Coronary artery (tissue), 2 donors: ENCODE measurements around the gene IGF2R.
"Not testable (repeated sequence)": the region's sequence is repeated elsewhere in the genome, so short reads cannot be mapped to it uniquely, and the experiment has no call there.

Experiments
- DNase-seq: peaks from one replicate; pipeline ENCODE4 v3.0.0-alpha.2; 2017; ENCODE audit warnings: low spot score
- H3K27ac ChIP-seq, 2 donors: fragments of 200-600 bp; sonication (generic); one replicate each; pipeline ENCODE4 v1.5.1; 2016 to 2019
- H3K4me3 ChIP-seq: fragments of 200-600 bp; sonication (generic); 2 replicates; pipeline ENCODE4 v1.5.1; 2016; ENCODE audit warnings: mild to moderate bottlenecking, moderate library complexity
- TF ChIP-seq, protein P1 (sequence below): fragments of 200-600 bp; sonication (generic); IDR thresholded peaks from one replicate; pipeline ENCODE4 v1.5.1; 2019; ENCODE audit warnings: antibody characterized with exemption

IGF2R gene

DNA sequence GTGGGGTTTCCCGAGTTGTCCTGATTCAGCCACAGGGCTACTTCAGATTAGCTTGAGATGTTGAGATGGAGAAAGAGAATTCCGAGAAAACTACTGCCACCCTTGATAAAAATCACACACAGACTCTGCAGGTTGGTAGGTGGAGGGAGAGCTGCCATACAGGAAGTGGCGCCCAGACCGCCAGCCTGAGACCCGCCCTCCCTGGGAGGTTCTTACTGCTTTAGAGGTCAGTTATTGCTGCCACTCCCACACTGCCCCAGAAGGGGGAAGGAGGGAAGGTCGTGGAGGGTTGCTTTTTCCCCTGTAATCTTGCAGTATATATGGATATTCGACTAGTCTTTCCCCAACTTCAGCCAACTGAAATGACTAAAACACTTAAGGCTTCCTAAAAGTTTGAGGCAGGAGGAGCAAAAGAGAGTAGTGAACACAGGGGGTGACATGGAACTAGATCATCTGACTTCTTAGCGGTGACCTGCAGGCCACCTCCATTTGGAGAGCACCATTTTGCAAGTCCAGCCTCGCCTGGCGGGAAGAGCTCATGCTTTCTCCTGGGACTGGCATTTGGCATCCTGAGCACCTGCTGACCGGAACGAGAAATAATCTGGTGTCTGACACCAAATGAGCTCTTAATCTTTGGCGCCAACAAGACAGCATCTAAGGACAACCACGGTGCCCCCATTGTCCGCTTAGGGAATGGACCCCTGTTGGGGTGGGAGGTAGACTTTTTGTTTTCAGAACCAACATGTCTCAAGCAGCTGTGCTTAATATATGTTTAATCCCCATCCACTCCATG lies 117.0 kb downstream of the IGF2R start:
- no peak for DNase-seq
- Histone ChIP-seq H3K27ac (no peak overlapping the region), H3K4me3 (no peak overlapping the region)
- TF ChIP-seq, protein P1, sequence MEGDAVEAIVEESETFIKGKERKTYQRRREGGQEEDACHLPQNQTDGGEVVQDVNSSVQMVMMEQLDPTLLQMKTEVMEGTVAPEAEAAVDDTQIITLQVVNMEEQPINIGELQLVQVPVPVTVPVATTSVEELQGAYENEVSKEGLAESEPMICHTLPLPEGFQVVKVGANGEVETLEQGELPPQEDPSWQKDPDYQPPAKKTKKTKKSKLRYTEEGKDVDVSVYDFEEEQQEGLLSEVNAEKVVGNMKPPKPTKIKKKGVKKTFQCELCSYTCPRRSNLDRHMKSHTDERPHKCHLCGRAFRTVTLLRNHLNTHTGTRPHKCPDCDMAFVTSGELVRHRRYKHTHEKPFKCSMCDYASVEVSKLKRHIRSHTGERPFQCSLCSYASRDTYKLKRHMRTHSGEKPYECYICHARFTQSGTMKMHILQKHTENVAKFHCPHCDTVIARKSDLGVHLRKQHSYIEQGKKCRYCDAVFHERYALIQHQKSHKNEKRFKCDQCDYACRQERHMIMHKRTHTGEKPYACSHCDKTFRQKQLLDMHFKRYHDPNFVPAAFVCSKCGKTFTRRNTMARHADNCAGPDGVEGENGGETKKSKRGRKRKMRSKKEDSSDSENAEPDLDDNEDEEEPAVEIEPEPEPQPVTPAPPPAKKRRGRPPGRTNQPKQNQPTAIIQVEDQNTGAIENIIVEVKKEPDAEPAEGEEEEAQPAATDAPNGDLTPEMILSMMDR, result no peak

DNA sequence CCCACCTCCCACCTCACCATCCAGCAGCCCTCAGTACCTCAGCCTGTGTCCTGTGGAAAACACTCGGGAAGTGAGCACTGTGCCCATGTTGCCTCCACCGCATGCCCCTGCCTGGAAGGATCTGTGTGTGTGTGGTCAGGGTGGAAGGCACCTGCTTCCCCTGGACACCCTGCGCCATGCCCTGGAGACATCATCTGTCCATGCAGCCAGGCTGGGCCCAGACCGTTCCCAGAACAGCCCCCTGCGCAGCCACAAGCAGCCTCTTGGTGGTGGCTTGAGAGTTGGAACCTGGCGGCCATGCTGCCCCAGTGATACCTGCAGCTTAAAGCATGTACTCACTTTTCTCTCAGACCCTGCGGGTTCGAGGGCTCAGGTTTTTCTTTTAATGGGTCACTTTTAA lies 117.9 kb downstream of the IGF2R start:
- no peak overlapping the region for H3K4me3 ChIP-seq
- TF ChIP-seq, protein P1, result no peak
- no peak overlapping the region for H3K27ac ChIP-seq
- no peak for DNase-seq

DNA sequence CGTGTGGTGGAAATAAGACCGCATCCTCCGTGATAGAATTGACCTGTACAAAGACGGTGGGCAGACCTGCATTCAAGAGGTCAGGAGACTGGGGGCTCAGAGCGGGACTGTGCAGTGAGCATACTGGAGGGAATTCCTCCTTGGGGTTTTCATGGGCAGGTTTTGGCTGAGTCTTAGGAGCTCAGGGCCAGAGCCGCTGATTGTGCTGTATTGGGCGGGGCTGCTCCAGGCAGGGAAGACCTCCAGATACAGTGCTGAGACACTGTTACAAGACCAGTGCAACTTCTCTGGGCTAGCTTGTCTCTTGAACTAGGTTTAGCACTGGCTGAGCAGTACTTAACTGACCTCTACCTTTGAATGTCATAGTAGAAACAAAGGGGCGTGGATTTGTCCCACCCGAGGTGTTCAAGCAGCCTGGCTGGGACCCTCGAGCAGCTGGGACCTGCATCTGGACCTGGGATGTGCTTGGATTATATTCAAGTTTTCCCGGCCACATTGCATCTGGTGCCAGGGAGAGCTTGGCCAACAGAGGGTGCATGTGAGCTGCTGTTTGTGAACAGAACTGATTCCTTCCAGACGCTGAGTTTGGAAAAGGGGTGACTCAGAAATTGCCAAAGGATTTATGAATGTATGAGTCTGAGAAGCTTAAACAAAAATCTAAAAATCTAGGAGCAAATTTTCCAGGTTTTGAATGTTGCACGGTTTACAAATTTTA lies 119.3 kb downstream of the IGF2R start:
- Histone ChIP-seq H3K27ac (no peak overlapping the region), H3K4me3 (no peak overlapping the region)
- no peak for DNase-seq
- TF ChIP-seq, protein P1, result peak; percentile 85

DNA sequence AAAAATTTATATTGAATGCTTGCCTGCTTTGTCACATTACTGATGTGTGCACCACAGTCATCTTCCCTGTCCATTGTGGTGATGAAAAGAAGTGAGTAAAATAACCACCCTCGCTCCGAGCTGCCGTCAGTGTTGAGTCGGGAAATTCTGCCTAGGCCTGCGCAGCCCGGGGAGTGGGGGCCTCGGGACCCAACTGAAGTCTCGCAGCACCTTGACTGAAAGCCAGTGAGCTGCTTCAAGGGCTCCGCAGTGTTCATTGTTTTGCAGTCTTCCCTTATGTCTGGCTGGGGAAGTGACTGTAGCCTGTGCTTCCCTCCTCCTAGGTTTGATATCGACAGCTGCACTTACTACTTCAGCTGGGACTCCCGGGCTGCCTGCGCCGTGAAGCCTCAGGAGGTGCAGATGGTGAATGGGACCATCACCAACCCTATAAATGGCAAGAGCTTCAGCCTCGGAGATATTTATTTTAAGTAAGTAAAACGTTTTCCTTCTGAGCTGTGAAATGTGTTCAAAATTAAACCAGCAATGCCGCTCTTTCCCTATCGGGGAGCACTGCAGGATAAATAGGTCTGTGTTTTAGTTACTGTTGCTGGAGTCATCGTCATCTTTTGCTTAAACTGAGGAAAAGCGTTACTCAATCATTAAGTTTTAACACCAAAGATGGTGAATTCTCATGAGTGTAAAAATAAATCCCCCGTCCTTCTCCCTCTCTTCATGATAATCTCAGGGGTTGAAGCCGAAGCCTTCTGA lies 120.1 kb downstream of the IGF2R start:
- TF ChIP-seq, protein P1, result no peak
- no peak for DNase-seq
- H3K4me3 ChIP-seq, result no peak overlapping the region
- H3K27ac ChIP-seq, result no peak overlapping the region

DNA sequence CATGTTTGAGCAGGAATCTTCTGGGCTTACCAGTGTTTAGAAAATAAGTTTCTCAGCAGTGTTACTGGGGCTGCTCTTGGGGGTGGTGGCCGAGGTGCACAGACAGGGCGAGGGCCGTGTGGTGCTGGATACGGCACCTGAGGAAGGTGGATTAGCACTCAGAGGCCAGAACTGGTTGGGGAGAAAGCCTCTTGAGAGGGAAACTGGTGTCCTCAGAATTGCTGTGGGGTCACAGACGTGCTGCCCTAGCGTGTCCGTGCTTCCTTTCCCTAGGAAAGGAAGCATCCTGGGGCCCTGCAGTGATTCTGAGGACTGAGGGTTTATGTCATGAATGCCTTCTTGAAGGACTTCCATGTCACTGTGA lies 120.6 kb downstream of the IGF2R start:
- DNase-seq, result no peak
- no peak overlapping the region for H3K4me3 ChIP-seq
- H3K27ac ChIP-seq, result no peak overlapping the region
- TF ChIP-seq, protein P1, result no peak

DNA sequence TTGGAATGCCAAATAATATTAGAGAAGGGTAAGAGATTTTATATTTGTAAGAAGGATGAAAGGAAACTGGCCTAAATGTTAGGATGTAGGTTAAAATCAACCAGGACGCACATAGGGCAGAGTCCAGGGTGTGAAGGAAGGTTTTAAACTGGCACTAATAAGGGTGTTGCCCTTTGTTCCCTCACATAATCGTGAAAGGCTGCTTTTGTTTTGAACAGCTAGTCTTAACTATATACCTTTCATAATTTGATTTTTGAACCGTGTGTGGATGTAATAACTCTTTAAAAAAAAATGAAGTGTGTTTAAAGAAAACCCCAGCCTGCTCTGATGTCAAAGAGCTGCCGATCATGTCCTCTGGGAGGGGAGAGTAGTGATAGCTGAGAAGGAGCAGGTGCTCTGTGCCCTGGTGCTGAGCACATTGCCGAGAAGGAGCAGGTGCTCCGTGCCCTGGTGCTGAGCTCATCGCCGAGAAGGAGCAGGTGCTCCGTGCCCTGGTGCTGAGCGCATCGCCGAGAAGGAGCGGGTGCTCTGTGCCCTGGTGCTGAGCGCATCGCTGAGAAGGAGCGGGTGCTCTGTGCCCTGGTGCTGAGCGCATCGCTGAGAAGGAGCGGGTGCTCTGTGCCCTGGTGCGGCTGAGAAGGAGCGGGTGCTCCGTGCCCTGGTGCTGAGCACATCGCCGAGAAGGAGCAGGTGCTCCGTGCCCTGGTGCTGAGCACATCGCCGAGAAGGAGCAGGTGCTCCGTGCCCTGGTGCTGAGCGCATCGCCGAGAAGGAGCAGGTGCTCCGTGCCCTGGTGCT lies 121.8 kb downstream of the IGF2R start:
- DNase-seq, H3K27ac ChIP-seq, H3K4me3 ChIP-seq: not testable (repeated sequence)

DNA sequence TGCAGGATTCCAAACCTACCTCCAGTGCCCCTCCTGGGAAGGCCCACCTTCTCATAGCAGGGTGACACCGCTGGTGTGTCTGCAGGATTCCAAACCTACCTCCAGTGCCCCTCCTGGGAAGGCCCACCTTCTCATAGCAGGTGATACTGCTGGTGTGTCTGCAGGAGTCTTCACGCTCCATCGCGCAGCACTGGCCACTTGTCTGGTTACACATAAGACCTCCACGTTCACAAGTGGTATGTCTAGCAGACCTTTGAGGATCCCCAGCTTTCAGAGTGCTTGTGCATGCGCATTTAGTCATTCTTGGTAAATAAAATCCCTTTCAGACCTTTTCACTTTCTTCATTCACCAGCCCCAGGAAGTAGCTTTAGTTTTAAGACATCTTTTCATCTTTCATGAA lies 123.3 kb downstream of the IGF2R start:
- H3K27ac ChIP-seq, H3K4me3 ChIP-seq, DNase-seq: not testable (repeated sequence)
